Upper lobe of left lung (tissue), 6 donors: Measurements from ENCODE around the gene OTUD5. TPM values are rescaled to one million over a fixed set of nuclear protein-coding genes. Genes with fewer than 3 reads are reported as not detected.
"Not testable (repeated sequence)": the region's sequence is repeated elsewhere in the genome, so short reads cannot be mapped to it uniquely, and the experiment has no call there.

Experiments used
- ATAC-seq, 2 donors: fragments of 200-7000 bp; cut with Tn5 transposase; one replicate each; pipeline ENCODE4 v1.9.1; 2022; ENCODE audit warnings: mild to moderate bottlenecking in 2 of 2, moderate library complexity in 2 of 2; ENCODE audit not compliant: low FRiP score in 2 of 2
- DNase-seq, 2 donors: peaks; one replicate each; pipeline ENCODE4 v3.0.0-alpha.2; 2019 to 2020
- H3K27ac ChIP-seq, 4 donors: fragments of 200-600 bp; sonication (generic); one replicate each; pipeline ENCODE4 v1.5.1; 2016 to 2019
- H3K27me3 ChIP-seq, 4 donors: fragments of 200-600 bp; sonication (generic); one replicate each; pipeline ENCODE4 v1.5.1; 2017 to 2019
- H3K36me3 ChIP-seq, 4 donors: fragments of 200-600 bp; sonication (generic); one replicate each; pipeline ENCODE4 v1.5.1; 2016 to 2019
- H3K4me1 ChIP-seq, 4 donors: fragments of 200-600 bp; sonication (generic); one replicate each; pipeline ENCODE4 v1.5.1; 2018 to 2019
- H3K4me3 ChIP-seq, 4 donors: fragments of 200-600 bp; sonication (generic); one replicate each; pipeline ENCODE4 v1.5.1; 2017 to 2019; ENCODE audit warnings: mild to moderate bottlenecking in 2 of 4, moderate library complexity in 1 of 4
- H3K9me3 ChIP-seq, 4 donors: fragments of 200-600 bp; sonication (generic); one replicate each; pipeline ENCODE4 v1.5.1; 2018 to 2019
- EP300 ChIP-seq, 4 donors: sonication (generic); formaldehyde crosslinking; IDR thresholded peaks; one replicate each; pipeline ENCODE4 v1.5.1; 2017; ENCODE audit warnings: antibody characterized with exemption in 4 of 4, control low read depth in 2 of 4
- POLR2A ChIP-seq, 4 donors: fragments of 450-650 bp; IDR thresholded peaks; one replicate each; pipeline ENCODE4 v1.5.1; 2016 to 2017; ENCODE audit warnings: antibody characterized with exemption in 4 of 4, mild to moderate bottlenecking in 2 of 4
- POLR2AphosphoS5 ChIP-seq, 2 donors: sonication (generic); formaldehyde crosslinking; IDR thresholded peaks; one replicate each; pipeline ENCODE4 v1.5.1; 2017; ENCODE audit warnings: antibody characterized with exemption in 2 of 2
- WGBS, 2 donors: methylation state at CpG; one replicate each; pipeline ENCODE4 v1.1.5; 2017 to 2018; 5-methylcytosine and 5-hydroxymethylcytosine counted together
- total RNA-seq, 6 donors: library from RNA; depleted of rRNA in 4 of 6; stranded (reverse); fragments of >200 nt in 4 of 6; gene quantifications; one replicate each; pipeline versions ENCODE4 v1.1.0 to v1.2.1, GENCODE V29; 2016 to 2021
- TF ChIP-seq, protein P1 (sequence below), 6 experiments: fragments of 450-650 bp in 4 of 6; fragments of 200-600 bp in 2 of 6; sonication (generic) in 2 of 6; IDR thresholded peaks; one replicate each; pipeline ENCODE4 v1.5.1; 2016 to 2019; ENCODE audit warnings: antibody characterized with exemption in 6 of 6
- donor health status: DM: no; HTN: no; CAD: no; lungs with moderate emphysema.
- donor health status: DM: no; HTN: yes; CAD: no; lungs with severe emphysema.

Gene OTUD5
- total RNA-seq, 6 donors from 2014 or later, result 40.1 to 101 (median 49.6) TPM

GRCh38 chrX:48992341-48992740, 34.9 kb upstream of the OTUD5 start:
- H3K36me3 ChIP-seq, result peaks cover 0 to 49% (median 18%) of the 10 kb centered on the region in 4 donors
- DNase-seq (no peak), ATAC-seq (no peak)
- no peaks in the 10 kb centered on the region for H3K4me1 ChIP-seq
- no peaks in the 10 kb centered on the region for H3K9me3 ChIP-seq
- H3K27me3 ChIP-seq, result no peaks in the 10 kb centered on the region
- no peak overlapping the region for H3K4me3 ChIP-seq
- TF ChIP-seq POLR2A (IDR thresholded peaks at IDR 0.05) (no peak), POLR2AphosphoS5 (IDR thresholded peaks at IDR 0.05) (no peak), EP300 (IDR thresholded peaks at IDR 0.05) (no peak)
- TF ChIP-seq, protein P1, sequence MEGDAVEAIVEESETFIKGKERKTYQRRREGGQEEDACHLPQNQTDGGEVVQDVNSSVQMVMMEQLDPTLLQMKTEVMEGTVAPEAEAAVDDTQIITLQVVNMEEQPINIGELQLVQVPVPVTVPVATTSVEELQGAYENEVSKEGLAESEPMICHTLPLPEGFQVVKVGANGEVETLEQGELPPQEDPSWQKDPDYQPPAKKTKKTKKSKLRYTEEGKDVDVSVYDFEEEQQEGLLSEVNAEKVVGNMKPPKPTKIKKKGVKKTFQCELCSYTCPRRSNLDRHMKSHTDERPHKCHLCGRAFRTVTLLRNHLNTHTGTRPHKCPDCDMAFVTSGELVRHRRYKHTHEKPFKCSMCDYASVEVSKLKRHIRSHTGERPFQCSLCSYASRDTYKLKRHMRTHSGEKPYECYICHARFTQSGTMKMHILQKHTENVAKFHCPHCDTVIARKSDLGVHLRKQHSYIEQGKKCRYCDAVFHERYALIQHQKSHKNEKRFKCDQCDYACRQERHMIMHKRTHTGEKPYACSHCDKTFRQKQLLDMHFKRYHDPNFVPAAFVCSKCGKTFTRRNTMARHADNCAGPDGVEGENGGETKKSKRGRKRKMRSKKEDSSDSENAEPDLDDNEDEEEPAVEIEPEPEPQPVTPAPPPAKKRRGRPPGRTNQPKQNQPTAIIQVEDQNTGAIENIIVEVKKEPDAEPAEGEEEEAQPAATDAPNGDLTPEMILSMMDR (IDR thresholded peaks at IDR 0.05), result no peak
- no peak overlapping the region for H3K27ac ChIP-seq

DNA sequence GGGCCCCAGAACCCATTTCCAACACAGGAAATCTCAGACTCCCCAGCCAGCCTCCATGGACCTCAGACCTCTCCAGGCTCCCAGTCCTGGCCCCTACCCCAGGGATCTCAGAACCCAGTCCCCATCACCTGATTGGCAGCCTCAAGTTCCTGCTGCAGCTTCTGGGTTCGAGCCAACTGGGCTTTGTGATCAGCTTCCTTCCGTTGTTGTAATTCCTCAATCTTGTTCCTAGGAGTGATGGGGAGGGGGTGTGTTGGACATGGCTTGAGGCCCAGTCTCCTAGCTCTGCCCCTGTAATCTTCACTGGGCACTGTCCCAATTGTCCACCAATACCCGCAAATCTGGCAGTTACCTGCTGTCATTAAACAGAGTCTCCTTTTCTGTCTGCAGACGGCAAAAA, 32.1 kb upstream of the OTUD5 start:
- no peak overlapping the region for H3K27ac ChIP-seq
- H3K27me3 ChIP-seq, result no peaks in the 10 kb centered on the region
- no peaks in the 10 kb centered on the region for H3K4me1 ChIP-seq
- peaks cover 0 to 59% (median 22%) of the 10 kb centered on the region in 4 donors for H3K36me3 ChIP-seq
- no peaks in the 10 kb centered on the region for H3K9me3 ChIP-seq
- no peak overlapping the region for H3K4me3 ChIP-seq
- ATAC-seq (no peak), DNase-seq (no peak)
- TF ChIP-seq EP300 (IDR thresholded peaks at IDR 0.05), result no peak
- WGBS, 2 donors, result 55 to 65% methylated on average over 2 to 4 of the region's 4 CpGs

GRCh38 chrX:48983896-48984295, 26.5 kb upstream of the OTUD5 start:
- no peaks in the 10 kb centered on the region for H3K4me1 ChIP-seq
- no peak for DNase-seq

GRCh38 chrX:48983081-48983480, 25.7 kb upstream of the OTUD5 start:
- WGBS, 2 donors, result 92 to 94% methylated on average over 13 to 17 of the region's 17 CpGs
- H3K27ac ChIP-seq, result no peak overlapping the region
- no peaks in the 10 kb centered on the region for H3K9me3 ChIP-seq
- H3K4me1 ChIP-seq, result no peaks in the 10 kb centered on the region
- DNase-seq (no peak), ATAC-seq (no peak)
- H3K27me3 ChIP-seq, result no peaks in the 10 kb centered on the region
- no peak overlapping the region for H3K4me3 ChIP-seq
- TF ChIP-seq EP300 (IDR thresholded peaks at IDR 0.05), result no peak
- no peak for TF ChIP-seq POLR2AphosphoS5 (IDR thresholded peaks at IDR 0.05)
- no peak for TF ChIP-seq POLR2A (IDR thresholded peaks at IDR 0.05)
- TF ChIP-seq, protein P1 (IDR thresholded peaks at IDR 0.05), result no peak
- peaks cover 0 to 61% (median 34%) of the 10 kb centered on the region in 4 donors for H3K36me3 ChIP-seq

More at GRCh38 chrX:48983896-48984295, 26.5 kb upstream of the OTUD5 start:
- H3K9me3 ChIP-seq, result no peaks in the 10 kb centered on the region
- TF ChIP-seq, protein P1 (IDR thresholded peaks at IDR 0.05), result no peak
- TF ChIP-seq EP300 (IDR thresholded peaks at IDR 0.05), result no peak
- no peak for TF ChIP-seq POLR2AphosphoS5 (IDR thresholded peaks at IDR 0.05)
- no peak for TF ChIP-seq POLR2A (IDR thresholded peaks at IDR 0.05)
- no peak for ATAC-seq
- peaks cover 0 to 59% (median 34%) of the 10 kb centered on the region in 4 donors for H3K36me3 ChIP-seq
- no peaks in the 10 kb centered on the region for H3K27me3 ChIP-seq
- H3K27ac ChIP-seq, result no peak overlapping the region
- H3K4me3 ChIP-seq, result no peak overlapping the region
- WGBS, 2 donors, result 81 to 84% methylated on average over 3 of the region's 3 CpGs

DNA sequence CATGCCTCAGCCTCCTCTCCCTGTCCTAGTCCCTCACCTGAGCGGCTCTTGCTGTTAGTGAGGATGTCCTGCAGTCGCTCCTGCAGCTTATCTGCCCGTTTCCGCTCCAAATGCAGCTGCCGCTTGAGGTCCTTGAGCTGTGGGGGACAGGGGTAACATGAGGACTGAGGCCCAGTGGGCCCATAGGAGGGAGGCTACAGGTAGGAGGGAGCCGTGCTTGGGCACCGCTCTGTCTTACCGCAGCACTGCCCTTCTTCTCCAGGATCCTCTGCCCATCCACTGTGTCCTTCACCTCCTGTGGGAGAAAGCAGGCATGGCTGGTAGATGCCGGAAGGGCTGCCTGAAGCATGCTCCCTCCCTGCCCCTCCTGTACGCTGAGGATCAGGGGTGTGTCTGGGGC, 23.8 kb upstream of the OTUD5 start:
- Histone ChIP-seq H3K4me3 (no peak overlapping the region), H3K36me3 (peaks cover 0 to 77% (median 36%) of the 10 kb centered on the region in 4 donors), H3K4me1 (no peaks in the 10 kb centered on the region), H3K9me3 (no peaks in the 10 kb centered on the region), H3K27me3 (no peaks in the 10 kb centered on the region), H3K27ac (no peak overlapping the region)
- WGBS, 2 donors, result 93 to 100% methylated on average over 2 to 10 of the region's 10 CpGs
- TF ChIP-seq POLR2AphosphoS5 (IDR thresholded peaks at IDR 0.05), result no peak
- no peak for TF ChIP-seq POLR2A (IDR thresholded peaks at IDR 0.05)
- TF ChIP-seq EP300 (IDR thresholded peaks at IDR 0.05), result no peak
- TF ChIP-seq, protein P1 (IDR thresholded peaks at IDR 0.05), result no peak
- no peak for DNase-seq
- ATAC-seq, result peak in 1 of 2 donors; percentile 64

- 80 to 93% methylated on average over 10 of the region's 10 CpGs for WGBS, 2 donors
- H3K36me3 ChIP-seq, result peaks cover 0 to 79% (median 39%) of the 10 kb centered on the region in 4 donors
- DNase-seq, H3K4me1 ChIP-seq, H3K27ac ChIP-seq, H3K4me3 ChIP-seq, H3K27me3 ChIP-seq, H3K9me3 ChIP-seq, ATAC-seq: not testable (repeated sequence)
Measured at GRCh38 chrX:48980341-48980740, 22.9 kb upstream of the OTUD5 start.
